HepG2 (cell line): ENCODE data around the gene COPS3. TPM values are rescaled to one million over a fixed set of nuclear protein-coding genes. Genes with fewer than 3 reads are reported as not detected.

Experiments
- ATAC-seq: fragments of 200-7000 bp; cut with Tn5 transposase; 3 replicates; pipeline ENCODE4 v1.9.1; 2020; ENCODE audit warnings: mild to moderate bottlenecking, moderate library complexity
- BruUV-seq: library from RNA; stranded (reverse); fragments of 400-500 nt; replicated peaks from 2 replicates; lab custom pipeline; 2021; lab: Mats Ljungman, UMichigan
- CTCF ChIA-PET: fragments of 300-600 bp; formaldehyde crosslinking; extraction: SDS; loops from one replicate; lab custom pipeline; 2021; ENCODE audit warnings: low total read pairs, inconsistent platforms, low intra/inter-chr PET ratio; lab: Yijun Ruan, JAX
- POLR2A ChIA-PET: fragments of 350-600 bp; sonication (Branson Sonifier 250); formaldehyde crosslinking; loops from one replicate; lab custom pipeline; 2020; ENCODE audit warnings: antibody characterized with exemption, inconsistent platforms; lab: Yijun Ruan, JAX
- DNase-seq: peaks from one replicate; pipeline ENCODE4 v3.0.0-alpha.2; 2015; ENCODE audit warnings: low spot score
- FAIRE-seq: peaks from 3 replicates; lab custom pipeline; 2011; peaks lifted over from hg19 to GRCh38; lab: Jason Lieb, UNC
- H2AFZ ChIP-seq: one replicate; pipeline ENCODE4 v1.6.1; 2011; ENCODE audit warnings: low read length, inconsistent platforms
- H3K27ac ChIP-seq: fragments of 300-600 bp; 3 replicates; pipeline ENCODE4 v1.8.0; 2011; ENCODE audit warnings: mixed run types, mild to moderate bottlenecking, mixed read lengths, low read length, inconsistent platforms; ENCODE audit not compliant: insufficient read depth; ENCODE audit errors: extremely low read length
- H3K27me3 ChIP-seq, 2 experiments: fragments of 200-600 bp in 1 of 2; 2 replicates in 1 of 2; 3 replicates in 1 of 2; pipeline versions ENCODE4 v1.6.0 to v1.8.0; 2011; ENCODE audit warnings: low read length in 2 of 2, mild to moderate bottlenecking in 2 of 2, moderate library complexity in 2 of 2, inconsistent platforms in 1 of 2; ENCODE audit not compliant: insufficient read depth in 2 of 2, control insufficient read depth in 1 of 2
- H3K36me3 ChIP-seq, 2 experiments: fragments of 200-600 bp in 1 of 2; replicated peaks in 1 of 2; 2 replicates in 1 of 2; 3 replicates in 1 of 2; pipeline versions ENCODE4 v1.5.1 to v1.8.0; 2011; ENCODE audit warnings: low read length in 2 of 2, inconsistent platforms in 1 of 2; ENCODE audit not compliant: insufficient read depth in 2 of 2, control insufficient read depth in 1 of 2
- H3K4me1 ChIP-seq: 2 replicates; pipeline ENCODE4 v1.5.1; 2012; ENCODE audit warnings: low read length, inconsistent platforms; ENCODE audit not compliant: insufficient read depth
- H3K4me2 ChIP-seq: 2 replicates; pipeline ENCODE4 v1.6.0; 2011; ENCODE audit warnings: low read depth, low read length, inconsistent platforms
- H3K4me3 ChIP-seq, 3 experiments: fragments of 200-600 bp in 1 of 3; sonication (generic), shearing (Covaris generic) in 1 of 3; replicated peaks in 1 of 3; 2 replicates each; pipeline ENCODE4 v1.5.1; 2011 to 2016; ENCODE audit warnings: low read length in 3 of 3, inconsistent platforms in 2 of 3, low read depth in 2 of 3, mild to moderate bottlenecking in 2 of 3, control low read depth in 1 of 3, mixed read lengths in 1 of 3; ENCODE audit not compliant: insufficient read depth in 1 of 3
- H3K79me2 ChIP-seq: one replicate; pipeline ENCODE4 v1.6.1; 2011; ENCODE audit warnings: low read length, inconsistent platforms; ENCODE audit not compliant: insufficient read depth
- H3K9ac ChIP-seq: 2 replicates; pipeline ENCODE4 v1.6.0; 2011; ENCODE audit warnings: mild to moderate bottlenecking, low read depth, low read length, inconsistent platforms; ENCODE audit not compliant: insufficient read depth
- H3K9me3 ChIP-seq: 2 replicates; pipeline ENCODE4 v1.5.1; 2012; ENCODE audit warnings: mild to moderate bottlenecking, low read length
- H4K20me1 ChIP-seq: 2 replicates; pipeline ENCODE4 v1.6.0; 2011; ENCODE audit warnings: inconsistent platforms, mild to moderate bottlenecking, low read length, moderate library complexity; ENCODE audit not compliant: insufficient read depth
- ETV6 ChIP-seq: sonication (generic); formaldehyde crosslinking; conservative IDR thresholded peaks from 2 replicates; pipeline ENCODE4 v1.4.0; 2020; ENCODE audit warnings: missing genetic modification reagents
- GMEB1 ChIP-seq: sonication (generic); formaldehyde crosslinking; IDR thresholded peaks from 2 replicates; pipeline ENCODE4 v1.5.1; 2020; ENCODE audit warnings: missing genetic modification reagents, mild to moderate bottlenecking, borderline replicate concordance
- IKZF4 ChIP-seq: sonication (generic); formaldehyde crosslinking; IDR thresholded peaks from 2 replicates; pipeline ENCODE4 v1.5.1; 2020; ENCODE audit warnings: borderline replicate concordance, mild to moderate bottlenecking, low read depth, missing genetic modification reagents; ENCODE audit errors: not compliant biosample characterization
- LBX2 ChIP-seq: sonication (generic); formaldehyde crosslinking; IDR thresholded peaks from 2 replicates; pipeline ENCODE4 v1.5.0; 2020; ENCODE audit warnings: missing genetic modification reagents, mild to moderate bottlenecking, borderline replicate concordance
- NFIC ChIP-seq: IDR thresholded peaks from 2 replicates; pipeline ENCODE4 v1.6.1; 2012; ENCODE audit warnings: mild to moderate bottlenecking, low read length, inconsistent platforms
- PHF8 ChIP-seq: sonication (generic); formaldehyde crosslinking; IDR thresholded peaks from 2 replicates; pipeline ENCODE4 v1.5.0; 2020; ENCODE audit warnings: missing genetic modification reagents
- UBTF ChIP-seq: sonication (generic); formaldehyde crosslinking; IDR thresholded peaks from 2 replicates; pipeline ENCODE4 v1.4.0; 2020; ENCODE audit warnings: mild to moderate bottlenecking, missing genetic modification reagents
- ZBTB8A ChIP-seq: sonication (generic); formaldehyde crosslinking; IDR thresholded peaks from 2 replicates; pipeline ENCODE4 v1.4.0; 2020; ENCODE audit warnings: mild to moderate bottlenecking, low read depth, missing genetic modification reagents, borderline replicate concordance
- ZNF280B ChIP-seq: sonication (generic); formaldehyde crosslinking; IDR thresholded peaks from 2 replicates; pipeline ENCODE4 v1.5.0; 2020; ENCODE audit warnings: missing genetic modification reagents, mild to moderate bottlenecking, borderline replicate concordance
- ZNF597 ChIP-seq: sonication (generic); formaldehyde crosslinking; IDR thresholded peaks from 2 replicates; pipeline ENCODE4 v1.5.0; 2020; ENCODE audit warnings: missing genetic modification reagents
- ZNF605 ChIP-seq: sonication (generic); formaldehyde crosslinking; IDR thresholded peaks from 2 replicates; pipeline ENCODE4 v1.8.0; 2022; ENCODE audit warnings: mild to moderate bottlenecking, missing genetic modification reagents
- ZNF737 ChIP-seq: sonication (generic); formaldehyde crosslinking; IDR thresholded peaks from 2 replicates; pipeline ENCODE4 v1.5.0; 2020; ENCODE audit warnings: missing genetic modification reagents, mild to moderate bottlenecking, borderline replicate concordance
- ZNF839 ChIP-seq: sonication (generic); formaldehyde crosslinking; IDR thresholded peaks from 2 replicates; pipeline ENCODE4 v1.4.0; 2020; ENCODE audit warnings: missing genetic modification reagents, mild to moderate bottlenecking, borderline replicate concordance
- ZNF883 ChIP-seq: sonication (generic); formaldehyde crosslinking; IDR thresholded peaks from 2 replicates; pipeline ENCODE4 v1.5.1; 2020; ENCODE audit warnings: mild to moderate bottlenecking, missing genetic modification reagents; ENCODE audit errors: not compliant biosample characterization
- ZSCAN25 ChIP-seq: sonication (generic); formaldehyde crosslinking; IDR thresholded peaks from 2 replicates; pipeline ENCODE4 v1.8.0; 2022; ENCODE audit warnings: mild to moderate bottlenecking, missing genetic modification reagents
- WGBS: methylation state at CpG from one replicate; pipeline ENCODE4 v1.1.6; 2017; ENCODE audit warnings: low lambda C conversion rate; 5-methylcytosine and 5-hydroxymethylcytosine counted together
- in situ Hi-C: cut with HindIII; loops from 2 replicates; pipeline ENCODE4 v1.10.0; 2017; ENCODE audit warnings: low pct_unique_long_range_greater_than_20kb; ENCODE audit not compliant: extremely low pct_ligation_motif_present
- intact Hi-C: fragments of 100-400 bp; cut with micrococcal nuclease; formaldehyde crosslinking; loops from one replicate; pipeline ENCODE4 v1.10.0; 2022; ENCODE audit not compliant: unreplicated experiment
- polyA plus RNA-seq, 8 experiments: library from polyadenylated mRNA; depleted of rRNA in 3 of 8; stranded (reverse) in 7 of 8; unstranded in 1 of 8; fragments of >200 nt; fragmentation: Illumina TruSeq in 4 of 8; extraction: Trizol in 4 of 8; gene quantifications; 2 replicates each; pipeline versions ENCODE4 v1.2.1 to v1.2.3, GENCODE V29; 2011 to 2016; ENCODE audit warnings: low read depth in 4 of 8, missing spikeins in 1 of 8, mixed read lengths in 1 of 8; ENCODE audit not compliant: insufficient read depth in 1 of 8
- total RNA-seq, 5 experiments: library from RNA; depleted of rRNA; stranded (reverse); fragments of >200 nt; fragmentation: Illumina TruSeq; extraction: Trizol; gene quantifications; 2 replicates each; pipeline ENCODE4 v1.2.3, GENCODE V29; 2016; ENCODE audit warnings: low read depth in 1 of 5

COPS3 gene
- total and polyA plus RNA-seq, 2 of the 13 experiments (the other 11 are each of a cell fraction or from before 2014, with no cell fraction given): 46.3 to 103 TPM

- FAIRE-seq: no peak
- ChIA-PET POLR2A (no interaction called here), CTCF (no interaction called here)
- 51% methylated on average over 9 of the region's 9 CpGs for WGBS
- in situ Hi-C loops: no loop called here
- BruUV-seq: no TSS peak
- H3K79me2 ChIP-seq: no peaks in the 10 kb centered on the region
- intact Hi-C loops: no loop called here
- no peak for ATAC-seq
- no peaks in the 10 kb centered on the region for H3K4me1 ChIP-seq
- H3K4me2 ChIP-seq: no peak overlapping the region
- no peak overlapping the region for H3K4me3 ChIP-seq
- no peak overlapping the region for H3K9ac ChIP-seq
- peaks cover 2 to 8% of the 10 kb centered on the region in 2 experiments; a peak in 3 of 5 replicates for H3K27me3 ChIP-seq
- no peak for DNase-seq
- no peak overlapping the region for H2AFZ ChIP-seq
- H3K27ac ChIP-seq: no peak overlapping the region
- no peaks in the 10 kb centered on the region for H4K20me1 ChIP-seq
- H3K9me3 ChIP-seq: no peaks in the 10 kb centered on the region
- no peaks in the 10 kb centered on the region for H3K36me3 ChIP-seq
- no peak for TF ChIP-seq ZNF597
- no peak for TF ChIP-seq ZNF839 (CRISPR knock-in tag)
- no peak for TF ChIP-seq ETV6 (CRISPR knock-in tag)
- no peak for TF ChIP-seq PHF8 (CRISPR knock-in tag)
- no peak for TF ChIP-seq LBX2 (CRISPR knock-in tag)
- no peak for TF ChIP-seq GMEB1
- no peak for TF ChIP-seq ZNF737 (CRISPR knock-in tag)
- no peak for TF ChIP-seq ZNF605 (CRISPR knock-in tag)
- TF ChIP-seq ZBTB8A (CRISPR knock-in tag): no peak
- TF ChIP-seq ZNF883 (CRISPR knock-in tag): no peak
- TF ChIP-seq IKZF4 (CRISPR knock-in tag): no peak
- TF ChIP-seq ZNF280B (CRISPR knock-in tag): no peak
- no peak for TF ChIP-seq UBTF (CRISPR knock-in tag)
- no peak for TF ChIP-seq NFIC
- no peak for TF ChIP-seq ZSCAN25 (CRISPR knock-in tag)
These were observed 44.8 kb upstream of the COPS3 start for GRCh38 chr17:17325816-17326215.
